RWPE2 (cell line): ENCODE measurements around the gene SCRN1.

ENCODE experiments used
- ATAC-seq: fragments of 200-7000 bp; cut with Tn5 transposase; 3 replicates; pipeline ENCODE4 v1.9.1; 2021; ENCODE audit warnings: low read depth
- DNase-seq: peaks from one replicate; pipeline ENCODE4 v3.0.0-alpha.2; 2020; ENCODE audit warnings: low spot score
- H3K27ac ChIP-seq: fragments of 450-650 bp; 2 replicates; pipeline ENCODE4 v1.5.1; 2017; ENCODE audit warnings: mild to moderate bottlenecking; ENCODE audit not compliant: poor library complexity, severe bottlenecking
- H3K27me3 ChIP-seq: fragments of 250-450 bp; sonication (Bioruptor Pico); 2 replicates; pipeline ENCODE4 v1.5.1; 2021; ENCODE audit warnings: mild to moderate bottlenecking, moderate library complexity; ENCODE audit not compliant: insufficient read depth, poor library complexity, severe bottlenecking
- H3K36me3 ChIP-seq: fragments of 250-450 bp; sonication (Bioruptor Pico); 2 replicates; pipeline ENCODE4 v1.5.1; 2020; ENCODE audit warnings: low read depth, mild to moderate bottlenecking, moderate library complexity
- H3K4me1 ChIP-seq: fragments of 250-450 bp; sonication (Bioruptor Pico); 2 replicates; pipeline ENCODE4 v1.5.1; 2021; ENCODE audit warnings: mild to moderate bottlenecking, moderate library complexity; ENCODE audit not compliant: insufficient read depth, poor library complexity, severe bottlenecking
- H3K4me3 ChIP-seq: fragments of 250-450 bp; sonication (Bioruptor Pico); 2 replicates; pipeline ENCODE4 v1.5.1; 2021; ENCODE audit warnings: mild to moderate bottlenecking, moderate library complexity; ENCODE audit not compliant: severe bottlenecking
- H3K9me3 ChIP-seq: fragments of 250-450 bp; sonication (Bioruptor Pico); 2 replicates; pipeline ENCODE4 v1.5.1; 2021; ENCODE audit warnings: mild to moderate bottlenecking, moderate library complexity; ENCODE audit not compliant: severe bottlenecking
- TF ChIP-seq, protein P1 (sequence below): fragments of 450-650 bp; IDR thresholded peaks from one replicate; pipeline ENCODE4 v1.5.1; 2017; ENCODE audit warnings: mild to moderate bottlenecking, moderate library complexity; ENCODE audit not compliant: poor library complexity, severe bottlenecking

SCRN1 gene

DNA sequence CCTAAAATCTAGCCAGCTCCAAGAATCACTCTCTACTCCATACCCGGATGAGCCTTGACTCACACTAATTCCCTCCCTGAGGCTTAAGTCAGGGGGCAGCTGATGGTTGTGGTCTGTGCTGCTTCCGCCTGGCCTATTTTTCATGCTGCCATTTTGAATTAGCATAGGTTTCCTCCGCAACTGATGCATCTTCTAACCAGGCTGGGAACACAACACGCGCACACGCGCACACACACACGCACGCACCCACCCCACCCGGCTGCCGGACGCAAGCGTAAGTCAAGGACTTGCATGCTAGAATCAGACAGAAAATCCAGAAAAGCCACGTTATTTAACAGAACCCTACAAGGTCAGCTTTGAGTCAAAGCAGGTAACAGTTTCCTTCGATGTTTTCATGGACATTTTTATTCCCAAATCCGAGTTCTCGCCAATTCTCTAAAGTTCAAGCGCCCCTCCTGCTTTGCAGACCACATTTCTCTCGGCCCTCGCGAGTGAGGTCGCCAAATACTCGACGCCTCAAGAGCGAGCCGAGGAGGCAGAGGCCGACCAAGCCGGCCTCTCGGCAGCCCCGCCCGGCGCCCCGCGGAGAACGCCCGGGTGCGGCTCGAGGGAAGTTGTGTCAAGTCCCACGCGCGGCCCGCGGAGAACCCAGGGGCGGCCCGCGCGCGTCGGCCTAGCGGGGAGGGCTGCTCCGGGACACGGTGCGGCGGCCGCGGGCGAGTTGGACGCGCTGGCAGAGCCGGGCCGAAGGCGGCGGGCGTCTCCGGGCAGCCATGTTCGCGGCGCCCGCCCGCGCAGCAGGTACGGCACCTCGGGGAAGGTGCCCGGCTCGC lies 961 bp downstream of the SCRN1 start:
- peak; percentile 64 for ATAC-seq
- H3K9me3 ChIP-seq = no peaks in the 10 kb centered on the region
- peak overlapping the region; percentile 66 for H3K4me3 ChIP-seq
- peaks cover 20% of the 10 kb centered on the region for H3K4me1 ChIP-seq
- H3K27ac ChIP-seq = peak overlapping the region; percentile 98
- H3K36me3 ChIP-seq = no peaks in the 10 kb centered on the region
- no peak for DNase-seq
- no peaks in the 10 kb centered on the region for H3K27me3 ChIP-seq
- TF ChIP-seq, protein P1, sequence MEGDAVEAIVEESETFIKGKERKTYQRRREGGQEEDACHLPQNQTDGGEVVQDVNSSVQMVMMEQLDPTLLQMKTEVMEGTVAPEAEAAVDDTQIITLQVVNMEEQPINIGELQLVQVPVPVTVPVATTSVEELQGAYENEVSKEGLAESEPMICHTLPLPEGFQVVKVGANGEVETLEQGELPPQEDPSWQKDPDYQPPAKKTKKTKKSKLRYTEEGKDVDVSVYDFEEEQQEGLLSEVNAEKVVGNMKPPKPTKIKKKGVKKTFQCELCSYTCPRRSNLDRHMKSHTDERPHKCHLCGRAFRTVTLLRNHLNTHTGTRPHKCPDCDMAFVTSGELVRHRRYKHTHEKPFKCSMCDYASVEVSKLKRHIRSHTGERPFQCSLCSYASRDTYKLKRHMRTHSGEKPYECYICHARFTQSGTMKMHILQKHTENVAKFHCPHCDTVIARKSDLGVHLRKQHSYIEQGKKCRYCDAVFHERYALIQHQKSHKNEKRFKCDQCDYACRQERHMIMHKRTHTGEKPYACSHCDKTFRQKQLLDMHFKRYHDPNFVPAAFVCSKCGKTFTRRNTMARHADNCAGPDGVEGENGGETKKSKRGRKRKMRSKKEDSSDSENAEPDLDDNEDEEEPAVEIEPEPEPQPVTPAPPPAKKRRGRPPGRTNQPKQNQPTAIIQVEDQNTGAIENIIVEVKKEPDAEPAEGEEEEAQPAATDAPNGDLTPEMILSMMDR = no peak

DNA sequence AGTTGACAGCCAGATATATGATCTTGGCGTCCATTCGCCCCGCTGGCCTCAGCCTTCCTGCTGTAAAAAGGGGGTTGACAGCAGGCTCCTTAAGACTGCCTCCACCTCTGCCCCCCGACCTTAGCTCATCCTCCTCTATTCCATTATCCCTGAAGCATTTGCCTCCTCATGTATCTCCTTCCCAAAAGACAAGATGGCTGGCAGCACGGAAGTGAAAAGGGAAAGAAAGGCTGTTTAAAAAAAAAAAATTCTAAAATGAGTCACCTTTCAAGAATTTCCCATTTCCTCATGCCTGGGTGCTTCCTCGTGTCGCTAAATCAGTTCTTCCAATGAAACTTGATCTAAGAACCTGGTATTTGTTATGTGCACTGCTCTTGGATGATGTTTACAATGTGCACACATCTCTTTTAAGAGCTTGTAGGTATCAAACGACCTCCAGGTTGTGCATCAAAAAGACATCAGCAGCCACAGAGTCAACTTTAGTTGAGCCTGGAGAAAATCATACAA lies 1.7 kb downstream of the SCRN1 start:
- peak overlapping the region; percentile 66 for H3K4me3 ChIP-seq
- no peaks in the 10 kb centered on the region for H3K36me3 ChIP-seq
- ATAC-seq (peak; percentile 61), DNase-seq (no peak)
- no peaks in the 10 kb centered on the region for H3K27me3 ChIP-seq
- H3K27ac ChIP-seq = peak overlapping the region; percentile 98
- H3K9me3 ChIP-seq = no peaks in the 10 kb centered on the region
- H3K4me1 ChIP-seq = peaks cover 20% of the 10 kb centered on the region
- TF ChIP-seq, protein P1 = no peak

- Histone ChIP-seq H3K4me1 (peaks cover 20% of the 10 kb centered on the region), H3K27me3 (no peaks in the 10 kb centered on the region), H3K27ac (peak overlapping the region; percentile 98), H3K36me3 (no peaks in the 10 kb centered on the region), H3K4me3 (no peak overlapping the region), H3K9me3 (no peaks in the 10 kb centered on the region)
- no peak for ATAC-seq
- no peak for DNase-seq
- TF ChIP-seq, protein P1 = no peak
Observed at GRCh38 chr7:29987083-29987482, 2.5 kb downstream of the SCRN1 start.

- H3K27me3 ChIP-seq = no peaks in the 10 kb centered on the region
- ATAC-seq (no peak), DNase-seq (no peak)
- H3K36me3 ChIP-seq = peaks cover 14% of the 10 kb centered on the region
- H3K4me1 ChIP-seq = no peaks in the 10 kb centered on the region
- H3K27ac ChIP-seq = no peak overlapping the region
- H3K9me3 ChIP-seq = no peaks in the 10 kb centered on the region
- no peak overlapping the region for H3K4me3 ChIP-seq
- TF ChIP-seq, protein P1 = no peak
Observed at GRCh38 chr7:29980151-29980550, 9.4 kb downstream of the SCRN1 start.
